ENCODE data around the gene B3GNT9.

DNA sequence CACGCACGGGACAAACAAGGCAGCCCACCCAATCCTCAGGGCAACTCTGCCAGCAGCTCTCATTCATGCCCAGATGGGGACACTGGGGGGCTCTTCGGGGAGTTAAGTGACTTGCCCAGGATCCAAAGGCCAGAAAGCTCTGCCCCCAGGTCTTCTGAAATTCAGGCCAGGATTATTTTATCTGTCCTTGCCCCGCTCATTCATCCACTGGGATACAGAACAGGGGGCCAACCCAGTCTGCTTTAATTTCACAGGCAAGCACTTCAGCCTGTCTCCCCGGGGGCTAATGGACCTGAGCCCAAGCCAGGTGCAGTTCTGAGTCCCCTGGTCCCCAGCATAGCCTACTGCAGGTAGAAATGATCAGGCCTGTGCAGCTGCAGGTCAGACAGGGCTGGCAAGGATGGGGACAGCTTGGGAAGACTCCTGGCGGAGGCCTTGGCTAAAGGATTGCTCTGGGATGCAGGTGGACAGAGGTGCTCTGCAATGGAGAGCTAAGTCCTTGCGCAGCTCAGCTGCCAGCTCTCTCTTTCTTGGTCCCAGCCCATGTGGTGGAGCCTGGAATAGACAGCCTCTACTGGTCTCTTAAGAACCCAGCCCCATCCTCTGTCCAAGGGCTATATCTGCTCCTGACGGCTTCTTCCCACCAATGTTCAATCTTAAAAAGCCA lies 766 bp upstream of the B3GNT9 start:
- TF ChIP-seq CTCF (conservative IDR thresholded peaks at IDR 0.05; ENCODE audit: low read length): no peak
- no peak for TF ChIP-seq EZH2phosphoT487 (IDR thresholded peaks at IDR 0.05; ENCODE audit: borderline replicate concordance)
